GM18507 (cell line): ENCODE results near the gene EXOC6B.
"Not testable (repeated sequence)": the region's sequence is repeated elsewhere in the genome, so short reads cannot be mapped to it uniquely, and the experiment has no call there.

Source experiments
- DNase-seq: peaks from one replicate; pipeline ENCODE4 v3.0.0; 2011; ENCODE audit warnings: low read depth; ENCODE audit not compliant: insufficient read length; ENCODE audit errors: extremely low spot score
- FAIRE-seq: peaks from 2 replicates; lab custom pipeline; 2011; peaks lifted over from hg19 to GRCh38; lab: Jason Lieb, UNC

The EXOC6B gene

GRCh38 chr2:72638600-72639211 lies 187.1 kb downstream of the EXOC6B start:
- FAIRE-seq (no peak), DNase-seq (no peak)

GRCh38 chr2:72636210-72636609 lies 189.6 kb downstream of the EXOC6B start:
- no peak for DNase-seq
- no peak for FAIRE-seq

- DNase-seq (no peak), FAIRE-seq (no peak)
Measured at GRCh38 chr2:72630767-72631166, 195.1 kb downstream of the EXOC6B start.

- DNase-seq (no peak), FAIRE-seq (no peak)
Measured at GRCh38 chr2:72629062-72629461, 196.8 kb downstream of the EXOC6B start.

GRCh38 chr2:72627083-72627482 lies 198.8 kb downstream of the EXOC6B start:
- DNase-seq (no peak), FAIRE-seq (no peak)

GRCh38 chr2:72625366-72625765 lies 200.5 kb downstream of the EXOC6B start:
- FAIRE-seq (no peak), DNase-seq (no peak)

GRCh38 chr2:72623481-72623880 lies 202.4 kb downstream of the EXOC6B start:
- FAIRE-seq (no peak), DNase-seq (no peak)

GRCh38 chr2:72619626-72620025 lies 206.2 kb downstream of the EXOC6B start:
- no peak for DNase-seq
- FAIRE-seq, result no peak

- FAIRE-seq (no peak), DNase-seq (no peak)
Measured at GRCh38 chr2:72613931-72614330, 211.9 kb downstream of the EXOC6B start.

- no peak for DNase-seq
- no peak for FAIRE-seq
Measured at GRCh38 chr2:72612614-72613160, 213.1 kb downstream of the EXOC6B start.

- FAIRE-seq, result no peak
- no peak for DNase-seq
Measured at GRCh38 chr2:72607189-72607588, 218.6 kb downstream of the EXOC6B start.

- FAIRE-seq (peak; percentile 29), DNase-seq (peak; percentile 2)
Measured at GRCh38 chr2:72605836-72606442, 219.9 kb downstream of the EXOC6B start.

GRCh38 chr2:72604468-72604867 lies 221.4 kb downstream of the EXOC6B start:
- DNase-seq (no peak), FAIRE-seq (no peak)

- no peak for DNase-seq
- no peak for FAIRE-seq
Measured at GRCh38 chr2:72603481-72603880, 222.4 kb downstream of the EXOC6B start.

- DNase-seq (no peak), FAIRE-seq (no peak)
Measured at GRCh38 chr2:72602711-72603110, 223.1 kb downstream of the EXOC6B start.

GRCh38 chr2:72602095-72602494 lies 223.7 kb downstream of the EXOC6B start:
- FAIRE-seq, result no peak

GRCh38 chr2:72583836-72584235 lies 242.0 kb downstream of the EXOC6B start:
- FAIRE-seq, DNase-seq: not testable (repeated sequence)

More at GRCh38 chr2:72602095-72602494, 223.7 kb downstream of the EXOC6B start:
- DNase-seq, result no peak

- FAIRE-seq (no peak), DNase-seq (no peak)
Measured at GRCh38 chr2:72583376-72583775, 242.5 kb downstream of the EXOC6B start.

GRCh38 chr2:72581560-72582181 lies 244.2 kb downstream of the EXOC6B start:
- DNase-seq, result no peak
- FAIRE-seq, result no peak

GRCh38 chr2:72579591-72580180 lies 246.1 kb downstream of the EXOC6B start:
- DNase-seq (no peak), FAIRE-seq (no peak)
